HG03066 (cell line): Measurements from ENCODE around the gene RAP1GAP2.
"Not testable (repeated sequence)": the region's sequence is repeated elsewhere in the genome, so short reads cannot be mapped to it uniquely, and the experiment has no call there.

Source experiments
- ATAC-seq: cut with Tn5 transposase; IDR thresholded peaks from one replicate; pipeline ENCODE4 v1.9.1; 2021; ENCODE audit warnings: low read depth; ENCODE audit not compliant: unreplicated experiment

Gene RAP1GAP2

DNA sequence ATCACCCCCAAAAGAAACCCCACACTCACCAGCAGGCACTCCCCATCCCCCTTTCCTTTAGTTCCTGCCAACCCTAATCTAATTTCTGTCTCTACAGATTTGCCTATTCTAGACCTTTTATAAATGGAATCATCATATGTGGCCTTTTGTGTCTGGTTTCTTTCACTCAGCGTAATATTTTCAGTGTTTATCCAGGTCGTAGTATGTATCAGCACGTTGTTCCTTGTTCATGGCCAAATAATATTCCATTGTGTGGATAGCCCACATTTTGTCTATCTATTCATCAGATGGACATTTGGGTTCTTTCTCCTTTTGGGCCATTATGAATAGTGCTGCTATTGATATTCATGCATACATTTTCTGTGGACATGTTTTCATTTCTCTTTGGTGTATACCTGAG is 193.6 kb downstream of the RAP1GAP2 start:
- ATAC-seq, result no peak

DNA sequence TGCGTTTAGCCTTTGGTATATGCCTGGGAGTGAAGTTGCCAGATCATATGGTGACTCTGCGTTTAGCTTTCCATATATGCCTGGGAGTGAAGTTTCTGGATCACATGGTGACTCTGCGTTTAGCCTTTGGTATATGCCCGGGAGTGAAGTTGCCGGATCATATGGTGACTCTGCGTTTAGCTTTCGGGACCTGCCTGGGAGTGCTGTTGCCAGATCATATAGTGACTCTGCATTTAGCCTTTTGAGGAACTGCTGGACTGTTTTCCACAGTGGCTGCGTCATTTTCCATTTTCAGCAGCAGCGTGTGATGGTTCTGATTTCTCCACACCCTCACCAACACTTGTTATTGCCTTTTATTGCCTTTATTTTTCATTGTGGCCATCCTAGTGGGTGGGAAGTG is 194.2 kb downstream of the RAP1GAP2 start:
- ATAC-seq, result no peak

DNA sequence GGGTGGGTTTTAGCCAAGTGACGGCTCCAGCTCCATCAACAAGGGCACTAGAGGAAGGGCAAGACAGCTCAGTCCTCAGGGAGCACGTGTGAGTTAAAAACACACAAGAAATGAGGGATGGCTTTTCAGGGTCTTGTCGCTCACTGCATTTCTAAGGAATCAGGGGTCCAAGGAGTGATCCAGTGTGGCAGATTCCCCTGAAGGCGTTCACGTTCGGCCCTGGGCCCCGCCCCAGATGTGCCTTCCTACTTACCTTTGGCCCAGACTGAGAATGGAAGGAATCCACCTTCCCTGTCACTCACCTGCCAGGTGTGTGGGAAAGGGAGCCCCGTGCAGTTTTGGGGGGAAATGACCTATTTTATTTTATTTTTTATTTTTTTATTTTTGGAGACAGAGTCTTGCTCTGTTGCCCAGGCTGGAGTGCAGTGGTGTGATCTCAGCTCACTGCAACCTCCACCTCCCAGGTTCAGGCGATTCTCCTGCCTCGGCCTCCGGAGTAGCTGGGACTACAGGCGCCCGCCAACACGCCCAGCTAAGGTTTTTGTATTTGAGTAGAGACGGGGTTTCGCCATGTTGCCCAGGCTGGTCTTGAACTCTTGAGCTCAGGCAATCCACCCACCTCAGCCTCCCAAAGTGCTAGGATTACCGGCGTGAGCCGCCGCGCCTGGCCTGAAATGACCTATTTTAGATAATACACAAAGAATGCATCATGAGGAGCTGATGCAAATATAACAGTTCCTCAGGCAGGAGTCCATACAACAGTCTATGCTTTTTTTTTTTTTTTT is 195.3 kb downstream of the RAP1GAP2 start:
- not testable (repeated sequence) for ATAC-seq

DNA sequence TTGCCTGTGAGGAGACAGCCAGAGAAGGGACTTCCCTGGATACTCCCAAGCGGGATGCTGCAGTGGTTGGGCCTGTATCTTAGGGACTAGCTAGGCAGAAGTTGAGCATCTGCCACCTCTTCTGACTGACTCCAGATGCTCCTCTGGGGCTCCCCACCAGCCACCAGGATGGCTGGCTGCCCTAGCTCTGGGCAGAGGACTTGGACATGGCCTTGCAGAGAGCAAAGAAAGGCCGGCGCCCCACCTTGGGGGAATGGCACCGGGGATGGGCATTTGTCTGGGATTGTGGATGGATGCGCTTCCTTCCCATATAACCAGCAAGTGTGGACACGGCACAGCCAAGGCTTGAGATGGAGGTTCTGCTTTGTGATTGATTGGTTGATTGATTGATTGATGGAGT is 198.2 kb downstream of the RAP1GAP2 start:
- ATAC-seq, result no peak

DNA sequence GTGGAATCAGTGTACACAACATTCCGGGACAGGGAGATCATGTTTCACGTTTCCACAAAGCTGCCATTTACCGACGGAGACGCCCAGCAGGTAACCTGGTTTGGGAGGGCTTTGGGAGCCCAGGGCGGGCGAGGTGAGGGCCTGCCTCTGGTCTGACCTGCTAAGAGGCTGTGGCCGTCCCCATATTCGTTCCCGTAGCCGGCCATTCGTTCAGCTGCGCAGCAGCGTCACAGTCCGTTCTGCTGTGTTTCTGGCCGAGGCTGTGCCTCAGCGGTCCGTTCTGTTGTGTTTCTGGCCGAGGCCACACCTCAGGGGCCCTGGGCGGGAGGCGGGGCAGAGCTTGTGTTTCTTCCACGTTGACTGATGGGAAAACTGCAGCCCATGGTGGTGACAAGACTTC is 199.1 kb downstream of the RAP1GAP2 start:
- ATAC-seq, result no peak

DNA sequence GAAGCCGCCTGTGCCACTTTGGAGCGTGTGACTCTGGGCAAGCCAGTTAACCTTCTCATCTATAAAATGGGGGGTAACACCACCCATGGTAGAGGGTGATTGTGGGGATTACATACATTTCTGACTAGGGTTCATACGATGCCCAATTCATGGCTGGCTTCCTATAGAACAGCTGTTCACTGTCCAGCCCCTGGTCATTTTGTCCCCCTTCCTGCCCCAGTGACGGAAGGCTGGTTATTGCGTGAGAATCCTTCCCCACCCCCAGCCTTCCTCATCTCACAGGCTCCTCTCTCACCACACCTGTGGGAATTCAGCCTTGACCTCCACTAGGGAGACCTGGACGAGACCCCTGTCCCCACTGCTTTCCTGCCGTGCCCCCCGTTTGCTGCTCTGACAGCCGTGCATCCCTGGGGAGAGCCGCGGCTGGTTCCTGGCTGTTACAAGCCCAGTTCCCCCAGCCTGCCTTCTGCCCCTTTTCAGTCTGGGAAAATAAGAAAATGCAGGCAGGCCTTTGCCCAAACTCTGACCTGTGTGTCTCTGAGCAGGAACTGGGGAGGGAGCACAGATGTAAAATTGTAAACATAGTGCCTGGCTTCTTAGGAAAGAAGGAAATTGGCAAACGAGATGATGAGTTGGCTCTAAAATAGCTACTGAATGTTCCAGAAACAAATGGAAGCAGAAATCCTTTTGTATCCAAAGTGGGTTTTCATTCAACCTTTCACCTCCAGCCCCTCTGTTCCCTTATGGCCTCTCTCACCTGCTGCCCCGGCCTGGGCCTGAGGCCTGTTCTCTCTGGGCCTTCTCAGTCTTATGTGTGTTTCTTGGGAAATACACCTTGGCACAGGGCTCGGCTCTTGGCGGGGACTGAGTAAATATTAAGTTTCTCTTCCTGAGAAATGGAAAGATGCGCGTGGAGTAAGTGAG is 199.9 kb downstream of the RAP1GAP2 start:
- ATAC-seq, result no peak

DNA sequence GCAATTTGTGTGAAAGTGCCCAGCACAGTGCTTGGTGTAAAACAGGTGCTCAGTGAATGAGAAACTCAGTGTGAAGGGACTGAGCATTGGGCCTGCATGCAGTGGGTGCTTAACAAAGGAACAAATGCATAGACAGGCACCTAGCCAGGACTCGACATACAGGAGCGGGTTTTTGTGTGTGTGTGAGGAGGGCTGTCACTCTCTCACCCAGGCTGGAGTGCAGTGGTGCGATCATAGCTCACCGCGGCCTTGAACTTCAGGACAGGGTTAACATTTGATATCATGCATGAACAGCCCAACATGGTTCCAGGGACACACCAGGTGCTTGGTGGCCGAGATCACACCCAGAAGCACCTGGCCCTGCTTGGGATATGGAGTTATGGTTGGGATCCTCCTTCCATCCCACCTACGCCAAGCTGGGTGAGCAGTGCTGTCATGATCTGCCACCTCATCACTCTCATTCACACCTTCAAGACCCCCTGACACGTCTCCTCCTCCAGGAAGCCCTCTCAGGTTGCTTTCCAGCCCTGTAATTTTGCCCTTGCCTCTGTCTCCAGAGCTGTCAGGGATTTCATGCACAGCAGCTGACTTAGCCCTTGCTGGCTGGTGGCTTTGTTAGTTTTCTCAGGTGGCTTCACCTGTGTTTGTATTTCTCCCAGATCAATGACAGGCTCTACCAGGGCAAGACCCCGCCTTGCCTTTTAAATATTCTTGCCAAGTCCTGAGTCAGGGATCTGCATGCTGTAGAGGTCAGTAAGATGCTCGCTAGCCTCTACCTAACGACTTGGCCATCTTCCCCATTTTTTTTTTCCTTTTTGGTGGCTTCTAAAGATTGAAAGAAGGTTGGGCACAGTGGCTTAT is 200.8 kb downstream of the RAP1GAP2 start:
- no peak for ATAC-seq

DNA sequence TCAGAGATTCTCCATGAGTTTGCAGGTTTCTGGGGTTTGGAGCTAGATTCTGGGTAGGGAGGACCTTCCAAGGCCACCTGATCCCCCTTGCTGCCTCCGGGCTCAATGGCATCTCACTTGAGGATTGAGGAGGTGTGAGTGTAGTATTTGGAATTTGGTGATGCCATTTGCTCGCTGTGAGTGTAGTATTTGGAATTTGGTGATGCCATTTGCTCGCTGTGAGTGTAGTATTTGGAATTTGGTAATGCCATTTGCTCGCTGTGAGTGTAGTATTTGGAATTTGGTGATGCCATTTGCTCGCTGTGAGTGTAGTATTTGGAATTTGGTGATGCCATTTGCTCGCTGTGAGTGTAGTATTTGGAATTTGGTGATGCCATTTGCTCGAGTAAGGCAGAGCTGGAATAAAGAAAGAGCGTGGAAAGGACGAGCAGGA is 202.2 kb downstream of the RAP1GAP2 start:
- not testable (repeated sequence) for ATAC-seq

DNA sequence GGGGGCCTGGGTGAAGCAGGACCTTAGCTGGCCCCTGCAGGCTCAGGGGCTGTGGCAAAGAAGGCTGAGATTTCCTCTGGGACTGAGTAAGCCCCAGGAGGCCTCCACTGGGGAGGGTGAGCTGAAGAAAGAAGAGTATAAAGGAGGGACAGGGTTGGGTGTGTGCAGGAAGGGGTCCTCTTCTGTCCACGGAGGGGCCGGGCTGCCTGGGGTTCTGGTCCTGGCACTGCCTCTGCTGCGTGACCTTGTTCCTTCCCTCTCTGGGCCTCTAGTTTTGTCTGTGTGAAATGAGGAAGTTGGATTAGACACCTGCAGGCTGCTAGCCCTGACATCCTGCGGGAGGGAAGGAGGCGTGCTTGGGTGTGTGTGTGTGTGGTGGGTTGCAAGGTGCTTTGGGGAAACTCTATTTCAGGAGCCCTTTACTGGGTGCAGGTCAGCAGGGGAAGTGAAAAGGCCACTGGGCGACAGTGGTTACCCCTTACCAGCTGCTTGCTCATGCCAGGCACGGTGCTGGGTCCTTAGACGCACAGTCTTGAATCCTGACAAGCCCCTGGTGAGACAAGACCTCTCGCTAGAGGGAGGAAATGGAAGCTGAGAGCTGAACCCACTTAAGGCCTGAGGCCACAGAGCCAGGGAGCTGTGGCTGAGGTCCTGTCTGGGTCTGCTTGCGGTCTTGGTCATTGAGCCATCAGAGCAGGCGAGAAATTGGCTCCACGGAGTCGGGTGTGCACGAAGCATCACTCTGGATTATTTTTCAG is 206.5 kb downstream of the RAP1GAP2 start:
- ATAC-seq, result peak; percentile 73

DNA sequence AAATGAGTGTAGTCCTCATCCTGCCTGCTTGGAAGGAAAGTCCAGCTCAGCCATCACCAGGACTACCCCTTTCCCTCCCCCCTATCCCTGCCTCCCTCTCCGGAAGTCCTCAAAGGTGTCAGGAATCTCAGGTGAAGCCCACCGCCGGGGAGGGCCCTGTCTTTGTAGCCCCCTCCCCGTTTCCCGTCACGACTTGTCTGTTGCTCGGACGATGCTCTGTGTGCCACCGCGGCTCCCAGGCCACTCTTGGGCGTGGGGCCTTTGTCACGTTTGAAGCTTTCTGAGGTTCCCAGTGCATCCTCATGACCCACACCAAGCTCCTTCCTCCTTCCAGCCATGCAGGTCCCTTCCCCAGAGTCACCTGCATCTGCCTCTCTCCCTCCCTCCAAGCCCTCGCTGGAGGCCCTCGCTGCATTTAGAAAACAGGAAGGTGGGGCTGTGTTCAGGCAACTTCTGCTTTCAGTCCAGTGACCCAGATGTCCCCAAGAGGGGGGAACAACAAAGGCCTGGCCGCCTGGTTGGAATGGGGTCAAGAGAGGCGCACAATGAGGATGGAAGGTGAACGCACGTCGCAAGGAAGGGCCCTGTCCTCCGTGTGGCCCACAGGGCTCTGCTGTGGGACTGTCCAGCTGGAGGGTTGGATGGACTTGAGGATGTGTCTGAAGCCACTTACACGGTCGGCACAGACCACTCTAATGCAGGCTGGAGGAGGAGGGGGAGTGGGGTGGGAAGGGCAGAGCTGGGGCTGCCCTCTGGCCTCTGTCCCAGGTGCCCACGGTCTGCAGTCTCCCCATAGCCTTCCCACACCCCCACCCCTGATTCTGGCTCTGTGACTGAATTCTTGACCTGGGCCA is 207.3 kb downstream of the RAP1GAP2 start:
- no peak for ATAC-seq

DNA sequence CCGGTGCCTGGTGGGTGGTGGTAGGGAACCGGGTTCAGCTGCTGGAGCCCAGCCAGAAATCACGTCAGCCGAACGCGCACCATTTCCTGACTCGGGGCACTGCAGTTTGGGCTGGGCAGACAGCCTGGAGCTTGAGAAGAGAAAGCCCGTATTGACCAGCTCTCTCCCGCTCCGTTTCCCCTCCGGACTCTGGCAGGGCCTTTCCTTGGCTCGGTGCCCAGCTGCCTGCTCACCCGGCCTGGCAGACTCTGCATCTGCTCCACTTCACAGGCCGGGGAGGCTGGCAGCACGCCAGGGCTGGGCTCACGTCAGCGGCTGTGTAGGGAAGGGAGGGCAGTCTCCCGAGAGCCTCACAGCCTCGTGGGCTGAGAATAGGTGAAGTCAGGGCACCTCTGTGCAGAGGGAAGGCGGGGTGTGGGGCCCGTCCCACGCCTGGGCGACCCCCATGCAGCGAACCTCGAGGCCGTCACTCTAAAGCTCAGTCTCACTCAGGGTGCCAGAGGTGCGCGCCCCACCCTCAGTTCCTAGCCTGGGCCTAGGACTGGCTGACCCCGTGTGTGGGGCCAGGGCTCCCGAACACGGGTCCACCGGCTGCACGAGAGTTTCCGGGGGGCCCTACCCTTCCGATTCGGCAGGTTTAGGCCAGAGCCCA is 208.0 kb downstream of the RAP1GAP2 start:
- ATAC-seq, result no peak

DNA sequence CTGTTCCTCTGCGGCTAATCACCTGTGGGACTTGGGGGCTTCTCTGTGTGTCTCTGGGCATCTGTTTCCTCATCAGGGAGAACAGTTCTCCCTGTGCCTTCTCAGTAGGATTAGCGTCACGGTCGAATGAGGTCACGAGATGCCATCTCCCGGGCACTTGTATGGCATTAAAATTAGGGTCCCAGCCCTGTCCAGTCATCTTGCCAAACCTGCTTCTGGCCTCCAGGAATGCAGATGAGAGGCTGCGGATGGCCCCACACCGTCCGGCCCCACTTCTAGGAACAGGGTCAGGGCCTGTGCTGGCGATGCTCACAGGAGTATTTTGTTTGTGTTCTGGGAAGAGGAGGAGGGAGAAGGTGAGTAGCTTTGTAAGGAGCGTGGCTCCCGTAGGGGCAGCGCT is 208.7 kb downstream of the RAP1GAP2 start:
- no peak for ATAC-seq

DNA sequence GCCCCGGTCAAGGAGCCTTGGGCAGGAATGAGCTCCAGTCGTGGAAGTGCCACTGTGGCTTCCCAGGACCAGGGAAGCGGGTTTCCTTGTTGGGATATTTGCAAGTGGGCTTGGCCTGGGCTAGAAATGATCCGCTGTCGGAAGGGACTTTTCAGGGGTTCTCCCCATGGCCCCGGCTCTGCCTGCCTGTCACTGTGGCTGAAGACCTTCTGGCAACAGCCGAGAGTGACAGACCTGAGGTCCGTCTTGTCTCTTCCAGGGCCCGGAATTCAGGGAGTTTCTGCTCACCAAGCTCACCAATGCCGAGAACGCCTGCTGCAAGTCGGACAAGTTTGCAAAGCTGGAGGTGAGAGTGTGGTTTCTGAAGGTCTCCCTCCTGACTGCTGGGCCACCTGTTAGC is 209.5 kb downstream of the RAP1GAP2 start:
- ATAC-seq, result no peak

DNA sequence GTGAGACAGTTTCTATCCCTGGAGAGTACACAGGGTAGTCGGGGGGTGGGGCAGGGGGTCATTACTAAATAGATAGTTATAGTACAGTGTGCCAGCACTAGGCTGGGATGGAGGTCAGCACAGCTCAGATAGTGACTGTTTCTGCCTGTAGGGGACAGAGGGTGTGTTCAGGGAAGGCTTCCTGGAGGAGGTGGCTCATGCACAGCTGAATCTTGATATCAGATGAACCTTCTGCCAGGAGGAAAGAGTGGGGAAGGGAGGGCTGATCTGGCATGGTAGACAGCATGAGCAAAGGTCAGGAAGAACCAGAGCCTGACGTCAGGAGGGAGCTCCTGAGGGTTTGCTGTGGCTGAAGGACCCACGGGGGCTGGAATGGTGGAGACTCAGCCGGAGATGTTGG is 210.6 kb downstream of the RAP1GAP2 start:
- ATAC-seq, result no peak

DNA sequence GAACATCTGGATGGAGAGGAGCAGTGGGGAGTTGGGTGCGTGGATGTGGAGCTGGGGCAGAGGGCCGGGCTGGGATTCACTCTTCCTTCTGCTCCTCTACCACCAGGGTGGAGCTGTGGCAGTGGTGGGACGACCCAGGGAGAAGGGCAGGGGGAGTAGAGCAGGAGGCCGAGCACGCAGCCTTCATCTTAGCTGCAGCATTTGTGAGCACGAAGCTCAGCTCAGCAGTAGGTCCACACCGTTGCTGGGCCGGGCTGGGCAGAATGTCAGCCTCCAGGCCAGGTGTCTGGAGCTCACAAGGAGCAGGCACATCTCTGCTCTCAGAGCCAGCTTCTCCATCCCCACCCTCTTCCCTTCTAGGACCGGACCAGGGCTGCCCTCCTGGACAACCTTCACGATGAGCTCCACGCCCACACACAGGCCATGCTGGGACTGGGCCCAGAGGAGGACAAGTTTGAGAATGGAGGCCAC is 211.4 kb downstream of the RAP1GAP2 start:
- no peak for ATAC-seq

DNA sequence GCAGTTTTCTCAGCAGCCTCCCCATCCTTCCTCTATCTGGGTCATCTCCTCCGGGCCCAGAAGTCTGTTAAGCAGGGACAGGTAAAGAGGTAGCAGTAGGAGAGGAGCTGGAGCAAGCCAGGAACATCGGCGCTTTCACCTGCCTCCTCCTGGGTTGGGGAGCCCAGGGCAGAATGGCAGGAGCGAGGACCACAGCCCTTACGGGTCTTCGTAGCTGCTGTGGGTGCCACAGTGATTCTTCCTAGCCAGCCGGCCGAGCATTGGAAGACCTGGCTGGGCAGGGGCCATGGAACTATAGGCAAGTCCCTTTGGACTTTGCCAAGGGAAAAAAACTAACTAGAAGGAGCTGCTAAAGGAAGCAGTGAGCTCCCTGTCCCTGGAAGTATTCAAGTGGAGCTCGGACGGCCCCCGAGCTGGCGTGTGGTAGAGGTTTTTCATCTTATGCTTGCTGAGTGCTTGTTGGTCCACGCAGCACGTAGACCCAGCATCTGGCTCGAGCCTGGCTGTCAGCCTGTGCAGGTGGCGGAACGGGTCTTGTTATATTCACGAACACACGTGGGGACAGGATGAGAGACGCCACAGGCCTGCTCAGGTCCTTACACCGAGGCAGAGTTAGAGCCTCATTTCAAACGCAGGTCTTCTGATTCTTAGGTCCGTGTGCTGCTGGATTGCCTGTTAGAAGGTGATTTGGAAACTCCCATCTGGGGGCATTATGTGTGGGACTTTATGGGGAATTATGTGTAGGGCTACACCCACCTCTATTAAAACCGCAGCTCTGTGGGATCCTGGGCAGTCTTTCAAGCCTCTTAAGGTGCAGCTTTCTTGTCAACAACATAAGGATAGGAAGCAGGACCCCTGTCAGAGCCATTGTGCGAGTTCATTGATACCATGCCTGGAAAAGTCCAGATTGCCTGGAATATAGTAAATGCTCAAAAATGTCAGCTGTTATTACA is 212.4 kb downstream of the RAP1GAP2 start:
- ATAC-seq, result no peak

DNA sequence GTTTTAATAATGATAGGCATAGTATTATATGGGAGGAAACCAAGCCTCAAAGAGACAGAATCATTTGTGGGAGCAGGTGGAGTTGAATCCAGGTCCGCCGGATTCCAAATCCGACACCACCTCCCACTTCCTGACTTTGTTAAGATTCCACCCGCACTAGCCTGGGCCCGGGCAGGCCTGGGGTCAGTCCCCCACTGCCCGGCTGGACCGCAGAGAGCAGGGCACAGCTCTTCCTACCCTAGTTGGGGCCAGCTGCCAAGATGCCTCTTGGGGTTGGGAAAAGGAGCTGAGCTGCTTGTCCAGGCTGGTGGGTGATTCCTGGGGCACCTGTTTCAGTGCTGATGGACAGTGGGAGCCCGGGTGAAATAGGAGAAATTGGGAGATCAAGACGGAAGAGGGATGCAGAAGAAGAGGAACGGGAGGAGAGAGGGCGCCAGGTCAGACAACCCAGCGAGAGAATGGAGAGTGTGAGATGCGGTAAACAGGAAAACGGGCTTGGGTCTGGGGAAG is 213.2 kb downstream of the RAP1GAP2 start:
- no peak for ATAC-seq
